Endothelial cell of umbilical vein (primary cell): ENCODE data around the gene PTGER4. TPM values are rescaled to one million over a fixed set of nuclear protein-coding genes. Genes with fewer than 3 reads are reported as not detected.

Experiments used
- BruUV-seq: library from RNA; stranded (reverse); fragments of 400-500 nt; replicated peaks from 2 replicates; lab custom pipeline; 2021; lab: Mats Ljungman, UMichigan
- CTCF ChIA-PET: fragments of 300-600, 350-600 bp; sonication (Branson Sonifier 250); formaldehyde crosslinking; loops from one replicate; lab custom pipeline; 2021; ENCODE audit warnings: antibody characterized with exemption, inconsistent platforms; lab: Charles Lee
- POLR2A ChIA-PET: fragments of 300-600, 350-600 bp; sonication (Branson Sonifier 250); formaldehyde crosslinking; loops from one replicate; lab custom pipeline; 2021; ENCODE audit warnings: antibody characterized with exemption, inconsistent platforms; lab: Charles Lee
- DNase-seq: peaks from one replicate; pipeline ENCODE4 v3.0.0-alpha.2; 2011; ENCODE audit warnings: low read depth, low spot score
- FAIRE-seq: peaks from 2 replicates; lab custom pipeline; 2011; peaks lifted over from hg19 to GRCh38; lab: Jason Lieb, UNC
- H2AFZ ChIP-seq: 2 replicates; pipeline ENCODE4 v1.6.0; 2012; ENCODE audit warnings: low read depth, low read length, control low read depth, inconsistent platforms
- H3K27ac ChIP-seq: 2 replicates; pipeline ENCODE4 v1.5.1; 2011; ENCODE audit warnings: low read depth, mild to moderate bottlenecking, control low read depth, low read length, moderate library complexity; ENCODE audit not compliant: insufficient read depth
- H3K27me3 ChIP-seq, 2 experiments: 2 replicates each; pipeline versions ENCODE4 v1.6.0 to v1.6.1; 2011; ENCODE audit warnings: low read length in 2 of 2, mixed read lengths in 1 of 2; ENCODE audit not compliant: control insufficient read depth in 2 of 2, insufficient read depth in 2 of 2
- H3K36me3 ChIP-seq, 2 experiments: 2 replicates in 1 of 2; 3 replicates in 1 of 2; pipeline ENCODE4 v1.5.1; 2011; ENCODE audit warnings: low read length in 2 of 2, mild to moderate bottlenecking in 1 of 2, moderate library complexity in 1 of 2; ENCODE audit not compliant: control insufficient read depth in 2 of 2, insufficient read depth in 2 of 2; ENCODE audit errors: extremely low read depth in 1 of 2
- H3K4me1 ChIP-seq: 3 replicates; pipeline ENCODE4 v1.5.1; 2011; ENCODE audit warnings: mild to moderate bottlenecking, low read length; ENCODE audit not compliant: control insufficient read depth, insufficient read depth; ENCODE audit errors: extremely low read depth
- H3K4me2 ChIP-seq: 2 replicates; pipeline ENCODE4 v1.6.1; 2011; ENCODE audit warnings: low read length, control low read depth, mixed read lengths; ENCODE audit not compliant: insufficient read depth
- H3K4me3 ChIP-seq, 3 experiments: fragments of 200-600 bp in 1 of 3; sonication (generic), shearing (Covaris generic) in 1 of 3; replicated peaks in 1 of 3; 2 replicates each; pipeline ENCODE4 v1.5.1; 2011 to 2016; ENCODE audit warnings: control low read depth in 3 of 3, low read length in 3 of 3, mild to moderate bottlenecking in 2 of 3, inconsistent platforms in 1 of 3, low read depth in 1 of 3, moderate library complexity in 1 of 3; ENCODE audit not compliant: insufficient read depth in 1 of 3
- H3K79me2 ChIP-seq: 2 replicates; pipeline ENCODE4 v1.6.0; 2012; ENCODE audit warnings: low read length, inconsistent platforms; ENCODE audit not compliant: control insufficient read depth, insufficient read depth
- H3K9ac ChIP-seq: replicated peaks from 2 replicates; pipeline ENCODE3; 2011; ENCODE audit warnings: low read length, control low read depth; ENCODE audit not compliant: insufficient read depth; ENCODE audit errors: extremely low read depth
- H3K9me1 ChIP-seq: replicated peaks from 3 replicates; pipeline ENCODE4 v1.6.0; 2011; ENCODE audit warnings: mild to moderate bottlenecking, low read length; ENCODE audit not compliant: control insufficient read depth, insufficient read depth; ENCODE audit errors: extremely low read depth
- H3K9me3 ChIP-seq: replicated peaks from 2 replicates; pipeline ENCODE4 v1.5.1; 2012; ENCODE audit warnings: low read length, inconsistent platforms; ENCODE audit not compliant: control insufficient read depth, insufficient read depth
- H4K20me1 ChIP-seq: replicated peaks from 2 replicates; pipeline ENCODE3; 2011; ENCODE audit warnings: mild to moderate bottlenecking, low read length; ENCODE audit not compliant: control insufficient read depth, insufficient read depth; ENCODE audit errors: extremely low read depth
- CTCF ChIP-seq, 2 donors: IDR thresholded peaks; 1 replicate in 1 of 2; 2 replicates in 1 of 2; pipeline ENCODE4 v1.5.1; 2011; ENCODE audit warnings: low read length in 2 of 2, mild to moderate bottlenecking in 2 of 2, moderate library complexity in 2 of 2, control low read depth in 1 of 2, inconsistent platforms in 1 of 2, low read depth in 1 of 2; ENCODE audit not compliant: insufficient read depth in 1 of 2; ENCODE audit errors: extremely low read depth in 1 of 2
- EZH2 ChIP-seq: IDR thresholded peaks from 2 replicates; pipeline ENCODE4 v1.6.1; 2012; ENCODE audit warnings: borderline replicate concordance, low read depth, mild to moderate bottlenecking, moderate library complexity, low read length, inconsistent platforms; ENCODE audit not compliant: severe bottlenecking
- FOS ChIP-seq: IDR thresholded peaks from 2 replicates; pipeline ENCODE4 v1.6.1; 2011; ENCODE audit warnings: mild to moderate bottlenecking, low read length, moderate library complexity, borderline replicate concordance; ENCODE audit not compliant: insufficient read depth
- GATA2 ChIP-seq: IDR thresholded peaks from 2 replicates; pipeline ENCODE4 v1.7.0; 2011; ENCODE audit warnings: low read depth, mild to moderate bottlenecking, moderate library complexity, mixed read lengths, low read length; ENCODE audit not compliant: insufficient read length, insufficient read depth
- JUN ChIP-seq: IDR thresholded peaks from 2 replicates; pipeline ENCODE4 v1.6.1; 2011; ENCODE audit warnings: borderline replicate concordance, low read depth; ENCODE audit not compliant: insufficient read length, insufficient read depth
- MAX ChIP-seq: IDR thresholded peaks from 2 replicates; pipeline ENCODE4 v1.6.1; 2011; ENCODE audit not compliant: insufficient read depth, insufficient read length
- MYC ChIP-seq: IDR thresholded peaks from one replicate; pipeline ENCODE4 v1.6.1; 2011; ENCODE audit warnings: mild to moderate bottlenecking, low read depth, low read length
- POLR2A ChIP-seq: IDR thresholded peaks from 2 replicates; pipeline ENCODE4 v1.6.1; 2012; ENCODE audit warnings: low read depth, mild to moderate bottlenecking, control low read depth, low read length
- POLR2AphosphoS5 ChIP-seq: IDR thresholded peaks from 2 replicates; pipeline ENCODE4 v1.6.1; 2012; ENCODE audit warnings: low read depth, mild to moderate bottlenecking, control low read depth, low read length, moderate library complexity; ENCODE audit not compliant: insufficient read depth
- dilution Hi-C: fragments of 300-500 bp; cut with MboI; formaldehyde crosslinking; loops from one replicate; pipeline ENCODE4 v1.15.0; 2019; ENCODE audit warnings: low sequenced_read_pairs; ENCODE audit not compliant: extremely low pct_ligation_motif_present
- intact Hi-C: fragments of 100-400 bp; cut with micrococcal nuclease; formaldehyde crosslinking; loops from one replicate; pipeline ENCODE4 v1.10.0; 2022
- polyA plus RNA-seq, 4 experiments: library from polyadenylated mRNA; depleted of rRNA in 3 of 4; stranded (reverse) in 3 of 4; unstranded in 1 of 4; fragments of >200 nt; gene quantifications; 2 replicates each; pipeline versions ENCODE4 v1.2.1 to v1.2.3, GENCODE V29; 2011 to 2012; ENCODE audit warnings: missing spikeins in 1 of 4
- total RNA-seq: library from RNA; stranded (reverse); gene quantifications from 2 replicates; pipeline ENCODE4 v1.2.3, GENCODE V29; 2021

The PTGER4 gene
- total and polyA plus RNA-seq, 2 donors (not counting 3 experiments of a cell fraction or from before 2014, with no cell fraction given) = 23.6 to 37.4 TPM

- intact Hi-C loops (no loop called here), dilution Hi-C loops (no loop called here)
- CTCF ChIA-PET = interaction anchor here (0.8 to 3.0 kb wide), 6 partner anchors 18 to 1000 kb away, joined by 3 to 19 read pairs (median 4); no protein-coding TSS in a partner anchor
Observed at GRCh38 chr5:40714001-40714400, 34.3 kb downstream of the PTGER4 start.

More at GRCh38 chr5:40714001-40714400, 34.3 kb downstream of the PTGER4 start:
- H3K4me2 ChIP-seq = no peak overlapping the region
- no peaks in the 10 kb centered on the region for H3K27me3 ChIP-seq
- no peaks in the 10 kb centered on the region for H3K36me3 ChIP-seq
- DNase-seq (no peak), FAIRE-seq (no peak)
- H3K9ac ChIP-seq = no peak overlapping the region
- H3K79me2 ChIP-seq = no peaks in the 10 kb centered on the region
- no peak overlapping the region for H3K27ac ChIP-seq
- no peak for TF ChIP-seq JUN
- no peak for TF ChIP-seq EZH2
- no peak for TF ChIP-seq POLR2A
- no peak for TF ChIP-seq CTCF (IDR thresholded peaks at IDR 0.05; ENCODE audit: extremely low read depth in 1 of 2, insufficient read depth in 1 of 2, low read depth in 1 of 2, low read length in 2 of 2)
- no peak for TF ChIP-seq GATA2
- TF ChIP-seq FOS = no peak
- TF ChIP-seq MAX = no peak
- no peak for TF ChIP-seq POLR2AphosphoS5
- no peak for TF ChIP-seq MYC
- no peak overlapping the region for H2AFZ ChIP-seq
- POLR2A ChIA-PET = no interaction called here
- no peaks in the 10 kb centered on the region for H3K9me1 ChIP-seq
- no peaks in the 10 kb centered on the region for H3K9me3 ChIP-seq
- no peak overlapping the region for H3K4me3 ChIP-seq
- H3K4me1 ChIP-seq = peaks cover 7% of the 10 kb centered on the region
- no TSS peak for BruUV-seq
- no peaks in the 10 kb centered on the region for H4K20me1 ChIP-seq
